ENCODE measurements around the gene PORCN. TPM values are rescaled to one million over a fixed set of nuclear protein-coding genes. Genes with fewer than 3 reads are reported as not detected.

PORCN gene
- 15.4 to 18.8 TPM (median 17.6 TPM) in 5 replicates for total RNA-seq (2022; extraction: Qiagen RNA extraction)

DNA sequence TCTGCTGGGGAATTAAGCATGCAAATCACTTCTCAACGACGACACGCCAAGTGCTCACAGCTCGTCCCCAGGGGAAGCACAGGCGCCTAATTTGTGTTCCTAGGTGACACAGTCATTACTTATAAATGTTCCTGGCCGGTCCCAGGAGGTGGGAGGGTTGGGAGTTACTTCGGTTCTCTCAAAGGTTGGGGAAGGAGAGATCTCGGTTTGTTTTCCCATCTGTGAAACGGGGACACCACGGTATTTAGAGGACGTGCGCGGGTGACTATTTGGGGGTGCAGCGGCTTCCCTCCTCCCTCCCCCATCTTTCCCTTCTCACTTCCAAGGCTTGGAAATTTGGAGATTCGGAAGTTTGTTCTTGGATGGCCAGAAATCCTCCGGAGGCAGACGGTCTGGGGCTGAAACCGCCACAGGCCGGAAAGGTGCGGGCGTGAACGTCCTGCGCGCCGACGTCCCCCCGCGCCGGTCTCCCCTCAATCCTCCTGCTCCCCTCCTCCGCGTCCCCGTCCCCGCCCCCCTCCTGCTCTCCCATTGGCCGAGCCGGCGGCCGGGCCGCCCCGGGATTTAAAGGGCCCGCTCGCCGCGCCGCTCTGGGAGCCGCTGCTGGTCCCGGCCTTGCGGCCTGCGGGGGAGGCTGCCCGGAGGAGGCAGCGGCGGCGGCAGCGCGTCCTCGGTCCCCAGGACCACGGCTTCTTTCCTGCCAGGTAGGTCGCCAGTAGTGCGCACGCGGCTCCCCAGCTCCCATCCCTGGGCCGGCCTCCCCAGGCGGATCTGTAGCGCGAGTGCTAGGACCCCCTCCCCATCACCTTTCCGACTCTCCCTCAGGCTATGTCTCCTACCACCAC, at the start of gene PORCN:
Gene PORCN (plus strand): TSS at position 593 of the 845 bp plus-strand sequence. CDS start 829 bp downstream, outside the sequence.

DNA sequence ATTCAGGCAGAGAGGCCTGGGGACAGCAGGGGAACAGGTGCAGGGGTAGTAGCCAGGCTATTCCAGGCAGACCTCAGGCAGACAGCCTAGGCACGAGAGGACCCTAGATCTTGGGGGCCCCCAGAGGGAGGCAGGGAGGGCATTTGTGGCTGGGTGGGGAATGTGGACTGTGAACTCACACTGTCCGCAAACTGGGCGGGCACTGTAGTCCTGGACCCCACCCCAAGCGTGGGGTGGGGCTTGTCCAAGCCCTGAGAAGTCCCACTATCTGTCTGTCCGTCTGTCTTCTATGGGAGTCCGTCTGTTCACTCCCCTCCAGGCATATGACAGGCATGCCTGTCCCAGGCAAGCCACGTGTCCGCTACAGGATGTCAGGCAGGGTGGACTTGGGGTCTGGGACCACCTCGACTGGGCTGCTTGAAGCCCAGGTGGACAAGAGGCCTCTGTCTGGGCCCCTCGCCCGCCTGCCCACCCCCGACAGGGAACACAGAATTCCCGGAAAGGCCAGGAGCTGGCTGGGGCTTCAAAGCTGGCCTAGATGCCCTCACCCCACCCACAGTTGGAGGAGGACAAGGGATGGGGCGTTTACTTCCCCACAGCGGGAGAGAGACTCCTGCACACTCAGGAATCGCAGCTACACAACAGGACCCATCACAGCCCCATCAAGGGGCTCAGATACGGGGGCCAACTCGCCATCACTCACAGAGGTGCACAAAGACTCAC, 38.5 kb upstream of the PORCN start, which contains the start of gene SLC38A5:
Gene SLC38A5 (minus strand): TSS at position 151 of the 723 bp plus-strand sequence. CDS start 2,336 bp downstream, outside the sequence.

DNA sequence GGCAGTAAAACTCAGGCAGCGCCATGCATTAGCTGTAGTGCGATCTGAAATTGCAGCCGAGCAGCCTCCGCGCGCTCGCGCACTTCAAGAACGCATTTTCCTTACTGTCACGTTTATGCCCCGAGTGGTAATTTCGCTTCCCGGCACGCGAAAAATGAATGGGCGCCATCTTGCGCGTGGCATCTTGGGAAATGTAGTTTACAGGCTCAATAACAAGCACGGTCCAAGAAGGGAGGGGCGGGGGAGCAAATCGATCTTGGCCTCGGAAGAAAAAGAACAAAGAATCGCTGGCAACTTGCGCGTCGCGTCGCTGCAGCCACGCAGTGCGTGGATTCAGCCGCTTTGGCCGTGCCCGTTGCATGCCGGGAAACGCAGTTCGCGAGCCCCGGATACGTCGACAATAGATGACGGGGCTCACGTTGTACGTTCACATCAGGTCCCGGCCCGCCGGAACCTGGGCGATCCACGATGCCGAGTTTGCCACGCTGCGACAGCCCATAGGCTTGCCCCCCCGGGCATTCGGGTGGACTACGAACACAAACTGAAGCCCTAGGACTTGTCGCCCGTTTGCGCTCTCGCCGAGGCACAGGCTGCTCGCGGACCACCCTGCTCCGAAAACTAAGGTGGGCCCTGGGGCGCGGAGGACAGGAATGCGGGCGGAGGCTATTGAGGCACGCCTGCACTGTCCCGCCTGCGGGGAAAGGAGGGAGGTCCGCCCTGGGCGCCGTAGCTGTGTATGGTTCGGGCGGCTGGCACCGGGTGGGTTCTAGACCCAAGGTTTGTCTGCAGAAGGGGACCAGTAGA, 32.8 kb upstream of the PORCN start, which contains the start of gene FTSJ1:
Gene FTSJ1 (plus strand): TSS at position 426 of the 804 bp plus-strand sequence. CDS start 1,849 bp downstream, outside the sequence.

DNA sequence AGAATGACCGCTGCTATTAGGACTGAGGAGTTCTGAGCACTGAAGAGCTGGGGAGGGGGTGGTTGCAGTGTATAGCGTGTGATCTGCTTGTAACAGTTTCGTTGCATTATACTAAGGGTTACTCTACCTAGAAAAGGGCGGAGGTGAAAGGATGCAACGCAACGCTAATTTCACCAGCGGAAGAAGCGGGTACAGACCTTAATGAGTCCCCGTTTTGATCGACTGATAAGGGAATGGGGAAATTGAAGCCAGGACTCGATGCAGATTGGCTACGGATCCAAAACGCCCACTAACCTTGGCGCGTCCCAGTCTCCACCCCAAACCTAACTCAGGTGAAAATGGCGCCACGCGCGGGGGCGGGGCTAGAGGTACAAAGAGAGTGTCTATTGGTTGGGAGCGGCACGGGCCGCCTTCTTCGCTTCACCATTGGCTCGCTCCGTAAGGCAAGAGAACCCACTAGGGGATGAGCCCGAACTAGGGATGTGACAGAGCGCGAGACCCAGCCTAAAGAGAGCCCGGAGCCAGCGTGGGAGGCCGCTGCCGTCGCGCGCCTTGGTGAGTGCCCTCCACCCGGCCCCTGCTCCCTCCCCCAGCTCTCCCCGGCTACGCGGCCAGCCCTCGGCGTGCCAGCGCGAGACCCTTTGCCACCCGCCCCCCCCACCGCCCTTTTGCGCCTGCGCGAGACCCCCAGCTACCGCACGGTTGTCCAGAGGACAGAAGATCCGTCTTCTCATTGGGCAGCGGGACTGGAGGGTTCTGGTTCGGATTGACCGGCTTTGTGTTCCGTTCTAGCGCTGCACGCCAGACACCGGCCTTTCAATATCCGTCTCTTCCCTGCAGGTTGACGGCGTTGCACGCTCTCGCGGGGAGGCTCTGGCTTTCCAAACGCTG, 12.8 kb downstream of the PORCN start, which contains the start of gene EBP:
Gene EBP (plus strand): TSS at position 456 of the 891 bp plus-strand sequence. CDS start 1,964 bp downstream, outside the sequence.

DNA sequence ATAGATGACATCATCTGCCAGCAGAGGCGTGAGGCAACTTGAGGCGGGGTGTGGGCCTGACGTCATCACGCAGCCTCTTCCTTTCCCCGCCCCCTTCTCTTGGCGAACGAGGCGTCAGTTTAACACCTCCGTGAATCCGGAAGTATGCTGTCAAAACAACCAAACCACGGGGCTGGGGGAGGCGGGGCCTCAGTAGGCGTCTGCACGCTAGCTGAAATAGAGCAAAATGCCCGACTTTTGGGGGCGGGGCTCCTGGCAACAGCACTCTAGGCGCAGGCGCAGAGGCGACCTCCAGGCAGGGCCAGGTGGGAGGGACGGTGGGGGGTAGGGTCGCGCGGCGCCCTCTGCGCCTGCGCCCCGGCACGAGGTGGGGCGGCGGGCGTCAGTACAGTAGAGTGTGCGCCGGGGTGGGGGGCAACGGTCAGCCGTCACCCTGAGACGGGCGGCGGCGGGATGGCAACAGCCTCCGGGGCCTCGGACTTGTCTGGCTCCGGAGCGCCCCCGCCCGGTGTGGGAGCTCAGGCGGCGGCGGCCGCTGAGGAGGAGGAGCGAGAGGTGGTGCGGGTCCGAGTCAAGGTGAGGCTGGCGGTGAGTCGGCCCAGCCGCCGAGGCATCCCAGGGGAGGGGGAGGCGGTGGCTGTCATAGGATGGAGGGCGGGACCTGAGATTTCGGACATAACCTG, 30.7 kb downstream of the PORCN start, which contains the start of gene TBC1D25:
Gene TBC1D25 (plus strand): TSS at position 370 of the 683 bp plus-strand sequence. CDS start 84 bp downstream, at position 454.

Other genes with a start within 250 kb of the PORCN start
- not detected in 5 replicates for gene SSX3, start 152.3 kb upstream of the PORCN start, total RNA-seq (2022; extraction: Qiagen RNA extraction)
- gene SSX4, start 125.5 kb upstream of the PORCN start, total RNA-seq (2022; extraction: Qiagen RNA extraction) = not detected in 5 replicates
- gene SSX4B, start 97.0 kb upstream of the PORCN start, total RNA-seq (2022; extraction: Qiagen RNA extraction) = not detected in 5 replicates
- gene SLC38A5, start 38.7 kb upstream of the PORCN start, total RNA-seq (2022; extraction: Qiagen RNA extraction) = 0.12 to 0.34 TPM (median 0.23 TPM) in 5 replicates
- gene FTSJ1, start 32.8 kb upstream of the PORCN start, total RNA-seq (2022; extraction: Qiagen RNA extraction) = 67.6 to 76.7 TPM (median 71.1 TPM) in 5 replicates
- 113 to 155 TPM (median 148 TPM) in 5 replicates for gene EBP, start 12.8 kb downstream of the PORCN start, total RNA-seq (2022; extraction: Qiagen RNA extraction)
- 9.5 to 12.7 TPM (median 11.8 TPM) in 5 replicates for gene TBC1D25, start 30.7 kb downstream of the PORCN start, total RNA-seq (2022; extraction: Qiagen RNA extraction)
- gene RBM3, start 65.5 kb downstream of the PORCN start, total RNA-seq (2022; extraction: Qiagen RNA extraction) = 297 to 439 TPM (median 349 TPM) in 5 replicates
- gene WDR13, start 88.5 kb downstream of the PORCN start, total RNA-seq (2022; extraction: Qiagen RNA extraction) = 56.5 to 88.9 TPM (median 81.1 TPM) in 5 replicates
- 0.21 to 0.36 TPM (median 0.25 TPM) in 5 replicates for gene WAS, start 174.8 kb downstream of the PORCN start, total RNA-seq (2022; extraction: Qiagen RNA extraction)
- 18.9 to 22.9 TPM (median 22.2 TPM) in 5 replicates for gene SUV39H1, start 187.7 kb downstream of the PORCN start, total RNA-seq (2022; extraction: Qiagen RNA extraction)

All from A549 treated with CORT108297 at 1 μM for 4 hours (cell line).